SK-N-SH (cell line): ENCODE measurements around the gene MRTFB. TPM values are rescaled to one million over a fixed set of nuclear protein-coding genes. Genes with fewer than 3 reads are reported as not detected.

Experiments used
- CTCF ChIA-PET: fragments of 300-600, 350-600 bp; formaldehyde crosslinking; extraction: SDS; loops from one replicate; lab custom pipeline; 2021; lab: Yijun Ruan, JAX
- POLR2A ChIA-PET: fragments of 350-600 bp; sonication (Branson Sonifier 250); formaldehyde crosslinking; extraction: SDS; loops from one replicate; lab custom pipeline; 2020; ENCODE audit warnings: antibody characterized with exemption, inconsistent platforms; lab: Yijun Ruan, JAX
- DNase-seq: peaks from one replicate; pipeline ENCODE4 v3.0.0; 2012
- H2AFZ ChIP-seq: fragments of 200-600 bp; sonication (generic); 2 replicates; pipeline ENCODE4 v1.8.1; 2016; ENCODE audit warnings: antibody characterized with exemption, mild to moderate bottlenecking, low read depth
- H3F3A ChIP-seq: fragments of 200-600 bp; sonication (generic); replicated peaks from 2 replicates; pipeline ENCODE3; 2016; ENCODE audit warnings: antibody characterized with exemption, mild to moderate bottlenecking; ENCODE audit not compliant: insufficient read depth
- H3K27ac ChIP-seq, 2 experiments: fragments of 200-500 bp in 1 of 2; fragments of 200-600 bp in 1 of 2; sonication (Bioruptor generic) in 1 of 2; sonication (generic), shearing (Covaris generic) in 1 of 2; 2 replicates each; pipeline versions ENCODE4 v1.5.1 to v1.6.1; 2014 to 2016; ENCODE audit warnings: low read depth in 2 of 2, inconsistent platforms in 1 of 2, low read length in 1 of 2, mild to moderate bottlenecking in 1 of 2, mixed read lengths in 1 of 2
- H3K27me3 ChIP-seq: fragments of 200-600 bp; sonication (generic), shearing (Covaris generic); 2 replicates; pipeline ENCODE4 v1.6.1; 2016; ENCODE audit warnings: mixed run types; ENCODE audit not compliant: insufficient read depth
- H3K36me3 ChIP-seq, 2 experiments: fragments of 200-500 bp in 1 of 2; fragments of 200-600 bp in 1 of 2; sonication (Bioruptor generic) in 1 of 2; sonication (generic) in 1 of 2; replicated peaks in 1 of 2; 2 replicates each; pipeline versions ENCODE3 to v1.5.1; 2014 to 2016; ENCODE audit warnings: low read length in 1 of 2, mild to moderate bottlenecking in 1 of 2; ENCODE audit not compliant: insufficient read depth in 2 of 2, control insufficient read depth in 1 of 2
- H3K4me1 ChIP-seq, 2 experiments: fragments of 200-500 bp in 1 of 2; fragments of 200-600 bp in 1 of 2; sonication (Bioruptor generic) in 1 of 2; sonication (generic), shearing (Covaris generic) in 1 of 2; 2 replicates each; pipeline versions ENCODE4 v1.5.1 to v1.6.1; 2014 to 2016; ENCODE audit warnings: low read depth in 1 of 2, low read length in 1 of 2, mixed run types in 1 of 2; ENCODE audit not compliant: insufficient read depth in 2 of 2, control insufficient read depth in 1 of 2
- H3K4me2 ChIP-seq: fragments of 200-600 bp; sonication (generic), shearing (Covaris generic); 2 replicates; pipeline ENCODE4 v1.6.1; 2017; ENCODE audit warnings: mixed run types
- H3K4me3 ChIP-seq, 2 experiments: fragments of 200-500 bp in 1 of 2; fragments of 200-600 bp in 1 of 2; sonication (Bioruptor generic) in 1 of 2; sonication (generic), shearing (Covaris generic) in 1 of 2; 2 replicates each; pipeline versions ENCODE4 v1.5.1 to v1.8.1; 2014 to 2016; ENCODE audit warnings: low read depth in 2 of 2, inconsistent platforms in 1 of 2, low read length in 1 of 2, mild to moderate bottlenecking in 1 of 2, mixed read lengths in 1 of 2, moderate library complexity in 1 of 2
- H3K79me2 ChIP-seq: fragments of 200-600 bp; sonication (generic); 2 replicates; pipeline ENCODE4 v1.8.1; 2017; ENCODE audit warnings: mild to moderate bottlenecking; ENCODE audit not compliant: insufficient read depth
- H3K9ac ChIP-seq: fragments of 200-600 bp; sonication (generic); 2 replicates; pipeline ENCODE4 v1.6.1; 2017; ENCODE audit warnings: mixed run types
- H3K9me2 ChIP-seq: fragments of 200-600 bp; sonication (generic); 2 replicates; pipeline ENCODE4 v1.6.1; 2017; ENCODE audit warnings: mixed run types
- H3K9me3 ChIP-seq: fragments of 200-600 bp; sonication (generic); 2 replicates; pipeline ENCODE4 v1.6.1; 2017; ENCODE audit warnings: mixed run types, mild to moderate bottlenecking, moderate library complexity
- H4K20me1 ChIP-seq: fragments of 200-600 bp; sonication (generic); 2 replicates; pipeline ENCODE4 v1.6.1; 2017; ENCODE audit warnings: mild to moderate bottlenecking, mixed run types; ENCODE audit not compliant: insufficient read depth
- CTCF ChIP-seq: fragments of 200-600 bp; sonication (generic); IDR thresholded peaks from 2 replicates; pipeline ENCODE4 v1.6.1; 2017; ENCODE audit warnings: antibody characterized with exemption, mild to moderate bottlenecking, moderate library complexity
- ELF1 ChIP-seq: IDR thresholded peaks from 2 replicates; pipeline ENCODE4 v1.4.0; 2012
- EP300 ChIP-seq, 2 experiments: IDR thresholded peaks; 2 replicates each; pipeline versions ENCODE4 v1.4.0 to v1.6.1; 2012; ENCODE audit warnings: borderline replicate concordance in 1 of 2, low read depth in 1 of 2, low read length in 1 of 2
- FOXM1 ChIP-seq: IDR thresholded peaks from 2 replicates; pipeline ENCODE4 v1.4.0; 2012; ENCODE audit warnings: low read depth, mild to moderate bottlenecking
- GABPA ChIP-seq: IDR thresholded peaks from 2 replicates; pipeline ENCODE4 v1.4.0; 2012; ENCODE audit warnings: low read depth, mild to moderate bottlenecking
- JUND ChIP-seq: IDR thresholded peaks from 2 replicates; pipeline ENCODE4 v1.4.0; 2012
- MAX ChIP-seq: IDR thresholded peaks from 2 replicates; pipeline ENCODE4 v1.4.0; 2012; ENCODE audit warnings: low read depth
- MXI1 ChIP-seq: IDR thresholded peaks from 2 replicates; pipeline ENCODE4 v1.6.1; 2012; ENCODE audit warnings: mild to moderate bottlenecking, low read depth, low read length, improper control_type of control experiment
- NFIC ChIP-seq: IDR thresholded peaks from 2 replicates; pipeline ENCODE4 v1.4.0; 2012; ENCODE audit warnings: borderline replicate concordance
- RCOR1 ChIP-seq: fragments of 150-350 bp; IDR thresholded peaks from 2 replicates; pipeline ENCODE4 v1.6.1; 2017; ENCODE audit warnings: antibody characterized with exemption, low read length
- TAF1 ChIP-seq: IDR thresholded peaks from 2 replicates; pipeline ENCODE4 v1.6.1; 2012; ENCODE audit warnings: low read depth, mild to moderate bottlenecking, low read length, moderate library complexity, borderline replicate concordance
- TCF12 ChIP-seq: IDR thresholded peaks from 2 replicates; pipeline ENCODE4 v1.4.0; 2012
- YY1 ChIP-seq: IDR thresholded peaks from 2 replicates; pipeline ENCODE4 v1.4.0; 2012; ENCODE audit warnings: low read depth, mild to moderate bottlenecking
- WGBS: methylation state at CpG from one replicate; pipeline ENCODE4 v1.1.6; 2017; ENCODE audit warnings: low lambda C conversion rate; 5-methylcytosine and 5-hydroxymethylcytosine counted together
- polyA plus RNA-seq, 3 experiments: library from polyadenylated mRNA; depleted of rRNA; stranded (reverse); fragments of >200 nt; gene quantifications; 2 replicates each; pipeline ENCODE4 v1.2.3, GENCODE V29; 2012
- TF ChIP-seq, protein P1 (sequence below): fragments of 150-350 bp; IDR thresholded peaks from 2 replicates; pipeline ENCODE4 v1.6.1; 2016; ENCODE audit warnings: mild to moderate bottlenecking, low read depth, low read length
- TF ChIP-seq, protein P2 (sequence below): IDR thresholded peaks from 2 replicates; pipeline ENCODE4 v1.4.0; 2012; ENCODE audit warnings: low read depth, borderline replicate concordance
- TF ChIP-seq, protein P3 (sequence below): fragments of 150-350 bp; IDR thresholded peaks from 2 replicates; pipeline ENCODE4 v1.6.1; 2017; ENCODE audit warnings: antibody characterized with exemption, low read length, low read depth, borderline replicate concordance
- TF ChIP-seq, protein P4 (sequence below): IDR thresholded peaks from 2 replicates; pipeline ENCODE4 v1.6.1; 2012; ENCODE audit warnings: mild to moderate bottlenecking, low read depth, low read length, moderate library complexity

Gene MRTFB
- polyA plus RNA-seq, 1 of the 3 experiments (the other 2 are of a cell fraction) = 3.3 TPM

DNA sequence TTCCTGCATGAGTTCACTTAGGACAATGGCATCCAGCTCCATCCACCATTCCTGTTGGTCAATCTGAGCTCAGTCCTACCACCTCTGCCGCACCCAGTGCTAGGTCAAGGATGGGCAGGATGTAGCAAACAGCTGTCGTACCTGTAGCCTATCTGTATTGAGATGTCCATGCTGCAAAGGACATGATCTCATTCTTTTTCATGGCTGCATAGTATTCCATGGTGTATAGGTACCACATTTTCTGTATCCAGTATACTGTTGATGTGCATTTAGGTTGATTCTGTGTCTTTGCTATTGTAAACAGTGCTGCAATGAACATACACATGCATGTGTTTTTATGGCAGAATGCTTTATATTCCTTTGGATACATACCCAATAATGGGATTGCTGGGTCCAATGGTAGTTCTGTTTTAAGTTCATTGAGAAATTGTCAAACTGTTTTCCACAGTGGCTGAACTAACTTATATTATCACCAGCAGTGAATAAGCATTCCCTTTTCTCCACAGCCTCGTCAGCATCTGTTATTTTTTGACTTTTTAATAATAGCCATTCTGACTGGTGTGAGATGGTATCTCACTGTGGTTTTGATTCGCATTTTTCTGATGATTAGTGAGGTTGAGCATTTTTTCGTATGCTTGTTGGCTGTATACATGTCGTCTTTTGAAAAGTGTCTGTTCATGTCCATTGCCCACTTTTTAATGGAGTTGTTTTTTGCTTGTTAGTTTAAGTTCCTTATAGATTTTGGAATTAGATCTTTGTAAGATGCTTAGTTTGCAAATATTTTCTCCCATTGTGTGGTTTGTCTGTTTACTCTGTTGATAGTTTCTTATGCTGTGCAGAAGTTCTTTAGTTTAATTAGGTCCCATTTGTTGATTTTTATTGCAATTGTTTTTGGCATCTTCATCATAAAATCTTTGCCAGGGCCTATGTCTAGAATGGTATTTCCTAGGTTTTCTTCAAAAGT is 7.2 kb upstream of the MRTFB start (continued):
- TF ChIP-seq, protein P1, sequence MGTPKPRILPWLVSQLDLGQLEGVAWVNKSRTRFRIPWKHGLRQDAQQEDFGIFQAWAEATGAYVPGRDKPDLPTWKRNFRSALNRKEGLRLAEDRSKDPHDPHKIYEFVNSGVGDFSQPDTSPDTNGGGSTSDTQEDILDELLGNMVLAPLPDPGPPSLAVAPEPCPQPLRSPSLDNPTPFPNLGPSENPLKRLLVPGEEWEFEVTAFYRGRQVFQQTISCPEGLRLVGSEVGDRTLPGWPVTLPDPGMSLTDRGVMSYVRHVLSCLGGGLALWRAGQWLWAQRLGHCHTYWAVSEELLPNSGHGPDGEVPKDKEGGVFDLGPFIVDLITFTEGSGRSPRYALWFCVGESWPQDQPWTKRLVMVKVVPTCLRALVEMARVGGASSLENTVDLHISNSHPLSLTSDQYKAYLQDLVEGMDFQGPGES = no peak
- TF ChIP-seq, protein P2, sequence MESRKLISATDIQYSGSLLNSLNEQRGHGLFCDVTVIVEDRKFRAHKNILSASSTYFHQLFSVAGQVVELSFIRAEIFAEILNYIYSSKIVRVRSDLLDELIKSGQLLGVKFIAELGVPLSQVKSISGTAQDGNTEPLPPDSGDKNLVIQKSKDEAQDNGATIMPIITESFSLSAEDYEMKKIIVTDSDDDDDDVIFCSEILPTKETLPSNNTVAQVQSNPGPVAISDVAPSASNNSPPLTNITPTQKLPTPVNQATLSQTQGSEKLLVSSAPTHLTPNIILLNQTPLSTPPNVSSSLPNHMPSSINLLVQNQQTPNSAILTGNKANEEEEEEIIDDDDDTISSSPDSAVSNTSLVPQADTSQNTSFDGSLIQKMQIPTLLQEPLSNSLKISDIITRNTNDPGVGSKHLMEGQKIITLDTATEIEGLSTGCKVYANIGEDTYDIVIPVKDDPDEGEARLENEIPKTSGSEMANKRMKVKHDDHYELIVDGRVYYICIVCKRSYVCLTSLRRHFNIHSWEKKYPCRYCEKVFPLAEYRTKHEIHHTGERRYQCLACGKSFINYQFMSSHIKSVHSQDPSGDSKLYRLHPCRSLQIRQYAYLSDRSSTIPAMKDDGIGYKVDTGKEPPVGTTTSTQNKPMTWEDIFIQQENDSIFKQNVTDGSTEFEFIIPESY = no peak

- no peak overlapping the region for H3K4me2 ChIP-seq
- H2AFZ ChIP-seq = no peak overlapping the region
- H3K36me3 ChIP-seq = no peaks in the 10 kb centered on the region
- H4K20me1 ChIP-seq = no peaks in the 10 kb centered on the region
- H3K4me1 ChIP-seq = peaks cover 0 to 7% of the 10 kb centered on the region in 2 experiments; a peak in 2 of 4 replicates
- DNase-seq = no peak
- WGBS = 100% methylated on average over 3 of the region's 4 CpGs
- no peak overlapping the region for H3K4me3 ChIP-seq
- CTCF ChIA-PET = interaction anchor here (1.0 kb wide), 2 partner anchors 146 to 180 kb away, joined by 3 read pairs; no protein-coding TSS in a partner anchor
- H3F3A ChIP-seq = no peaks in the 10 kb centered on the region
- no peak overlapping the region for H3K9ac ChIP-seq
- H3K27me3 ChIP-seq = no peaks in the 10 kb centered on the region
- TF ChIP-seq TAF1 (no peak), EP300 (IDR thresholded peaks at IDR 0.05; ENCODE audit: borderline replicate concordance in 1 of 2, low read depth in 1 of 2, low read length in 1 of 2) (no peak), CTCF (no peak), MAX (no peak), ELF1 (no peak), JUND (no peak), GABPA (no peak), NFIC (no peak), MXI1 (no peak), RCOR1 (no peak), TCF12 (no peak), YY1 (no peak), FOXM1 (no peak)
- TF ChIP-seq, protein P2 = no peak
- TF ChIP-seq, protein P3, sequence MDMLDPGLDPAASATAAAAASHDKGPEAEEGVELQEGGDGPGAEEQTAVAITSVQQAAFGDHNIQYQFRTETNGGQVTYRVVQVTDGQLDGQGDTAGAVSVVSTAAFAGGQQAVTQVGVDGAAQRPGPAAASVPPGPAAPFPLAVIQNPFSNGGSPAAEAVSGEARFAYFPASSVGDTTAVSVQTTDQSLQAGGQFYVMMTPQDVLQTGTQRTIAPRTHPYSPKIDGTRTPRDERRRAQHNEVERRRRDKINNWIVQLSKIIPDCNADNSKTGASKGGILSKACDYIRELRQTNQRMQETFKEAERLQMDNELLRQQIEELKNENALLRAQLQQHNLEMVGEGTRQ = no peak
- TF ChIP-seq, protein P4, sequence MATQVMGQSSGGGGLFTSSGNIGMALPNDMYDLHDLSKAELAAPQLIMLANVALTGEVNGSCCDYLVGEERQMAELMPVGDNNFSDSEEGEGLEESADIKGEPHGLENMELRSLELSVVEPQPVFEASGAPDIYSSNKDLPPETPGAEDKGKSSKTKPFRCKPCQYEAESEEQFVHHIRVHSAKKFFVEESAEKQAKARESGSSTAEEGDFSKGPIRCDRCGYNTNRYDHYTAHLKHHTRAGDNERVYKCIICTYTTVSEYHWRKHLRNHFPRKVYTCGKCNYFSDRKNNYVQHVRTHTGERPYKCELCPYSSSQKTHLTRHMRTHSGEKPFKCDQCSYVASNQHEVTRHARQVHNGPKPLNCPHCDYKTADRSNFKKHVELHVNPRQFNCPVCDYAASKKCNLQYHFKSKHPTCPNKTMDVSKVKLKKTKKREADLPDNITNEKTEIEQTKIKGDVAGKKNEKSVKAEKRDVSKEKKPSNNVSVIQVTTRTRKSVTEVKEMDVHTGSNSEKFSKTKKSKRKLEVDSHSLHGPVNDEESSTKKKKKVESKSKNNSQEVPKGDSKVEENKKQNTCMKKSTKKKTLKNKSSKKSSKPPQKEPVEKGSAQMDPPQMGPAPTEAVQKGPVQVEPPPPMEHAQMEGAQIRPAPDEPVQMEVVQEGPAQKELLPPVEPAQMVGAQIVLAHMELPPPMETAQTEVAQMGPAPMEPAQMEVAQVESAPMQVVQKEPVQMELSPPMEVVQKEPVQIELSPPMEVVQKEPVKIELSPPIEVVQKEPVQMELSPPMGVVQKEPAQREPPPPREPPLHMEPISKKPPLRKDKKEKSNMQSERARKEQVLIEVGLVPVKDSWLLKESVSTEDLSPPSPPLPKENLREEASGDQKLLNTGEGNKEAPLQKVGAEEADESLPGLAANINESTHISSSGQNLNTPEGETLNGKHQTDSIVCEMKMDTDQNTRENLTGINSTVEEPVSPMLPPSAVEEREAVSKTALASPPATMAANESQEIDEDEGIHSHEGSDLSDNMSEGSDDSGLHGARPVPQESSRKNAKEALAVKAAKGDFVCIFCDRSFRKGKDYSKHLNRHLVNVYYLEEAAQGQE = no peak
- POLR2A ChIA-PET = interaction anchor here (0.6 kb wide), 2 partner anchors 80 to 1253 kb away, joined by 3 read pairs; no protein-coding TSS in a partner anchor
- H3K9me2 ChIP-seq = no peaks in the 10 kb centered on the region
- H3K27ac ChIP-seq = no peak overlapping the region
- H3K79me2 ChIP-seq = peaks cover 30% of the 10 kb centered on the region
- no peaks in the 10 kb centered on the region for H3K9me3 ChIP-seq
Measured at GRCh38 chr16:14069818-14070217, 1.3 kb upstream of the MRTFB start.
